Kidney (tissue), 14 donors: ENCODE measurements around the gene GNGT1. TPM values are rescaled to one million over a fixed set of nuclear protein-coding genes. Genes with fewer than 3 reads are reported as not detected.

ENCODE experiments used
- DNase-seq, 5 donors: peaks; one replicate each; pipeline ENCODE4 v3.0.0-alpha.2; 2013 to 2020
- FAIRE-seq: peaks from 2 replicates; lab custom pipeline; 2012; peaks lifted over from hg19 to GRCh38; lab: Jason Lieb, UNC
- H3K27ac ChIP-seq, 2 donors: one replicate each; pipeline ENCODE4 v1.7.0; 2013; ENCODE audit warnings: low read depth in 2 of 2, low read length in 2 of 2, inconsistent platforms in 1 of 2
- H3K27me3 ChIP-seq: one replicate; pipeline ENCODE4 v1.7.1; 2013; ENCODE audit warnings: low read length, inconsistent platforms; ENCODE audit not compliant: control insufficient read depth, insufficient read depth
- H3K36me3 ChIP-seq, 3 donors: one replicate each; pipeline versions ENCODE4 v1.7.0 to v1.7.1; 2013; ENCODE audit warnings: low read length in 3 of 3, control low read depth in 1 of 3, inconsistent platforms in 1 of 3; ENCODE audit not compliant: insufficient read depth in 3 of 3, control insufficient read depth in 2 of 3
- H3K4me1 ChIP-seq, 3 donors: one replicate each; pipeline versions ENCODE4 v1.7.0 to v1.7.1; 2013; ENCODE audit warnings: low read length in 3 of 3, inconsistent platforms in 1 of 3, low read depth in 1 of 3; ENCODE audit not compliant: control insufficient read depth in 2 of 3, insufficient read depth in 2 of 3
- H3K4me3 ChIP-seq, 3 donors: one replicate each; pipeline versions ENCODE4 v1.7.0 to v1.8.1; 2013; ENCODE audit warnings: low read length in 3 of 3, control low read depth in 1 of 3, inconsistent platforms in 1 of 3
- H3K9ac ChIP-seq, 3 donors: one replicate each; pipeline versions ENCODE4 v1.7.0 to v1.7.1; 2013; ENCODE audit warnings: low read length in 3 of 3, control low read depth in 1 of 3, inconsistent platforms in 1 of 3
- H3K9me3 ChIP-seq, 3 donors: one replicate each; pipeline versions ENCODE4 v1.7.0 to v1.7.1; 2013; ENCODE audit warnings: low read length in 3 of 3, control low read depth in 1 of 3, inconsistent platforms in 1 of 3; ENCODE audit not compliant: control insufficient read depth in 2 of 3, insufficient read depth in 1 of 3
- CTCF ChIP-seq: IDR thresholded peaks from 3 replicates; pipeline ENCODE4 v1.5.1; 2012; ENCODE audit warnings: mild to moderate bottlenecking, moderate library complexity, borderline replicate concordance; ENCODE audit not compliant: insufficient read depth; ENCODE audit errors: extremely low read depth
- intact Hi-C: fragments of 100-400 bp; cut with DNase I; formaldehyde crosslinking; loops from one replicate; pipeline ENCODE4 v1.11.1; 2022
- polyA plus RNA-seq: library from polyadenylated mRNA; stranded (reverse); fragments of 350-450 nt; fragmentation: Illumina TruSeq; extraction: RNeasy Lipid Tissue Mini Kit (QIAGEN cat#74804); gene quantifications from one replicate; pipeline ENCODE4 v1.2.3, GENCODE V29; 2014; ENCODE audit warnings: low read depth, low replicate concordance; ENCODE audit not compliant: insufficient read depth
- total RNA-seq: library from RNA; stranded (reverse); fragmentation: NEBNext Ultra II Directional; extraction: Animal tissue kit (Norgen Biotek cat#: 25700); gene quantifications from one replicate; pipeline ENCODE4 v1.2.1, GENCODE V29; 2021
- donor health status: control.
- donor health status: control.
- donor health status: control.
- donor health status: control.
- donor health status: control.
- donor health status: DM: yes; HTN: yes; CAD: no.
- donor health status: Normal renal cell carcinoma (clear cell type).

The GNGT1 gene
- total and polyA plus RNA-seq, 2 donors from 2014 or later: 0.35 TPM; not detected in 1

- DNase-seq: no peak
- no peak overlapping the region for H3K9ac ChIP-seq
Observed at GRCh38 chr7:93943816-93944540, 37.6 kb downstream of the GNGT1 start.

GRCh38 chr7:93944673-93945072 is 38.3 kb downstream of the GNGT1 start:
- H3K9me3 ChIP-seq: no peaks in the 10 kb centered on the region
- no peaks in the 10 kb centered on the region for H3K36me3 ChIP-seq
- H3K27me3 ChIP-seq: no peaks in the 10 kb centered on the region
- FAIRE-seq: peak; percentile 41
- H3K4me1 ChIP-seq: no peaks in the 10 kb centered on the region
- TF ChIP-seq CTCF: no peak
- no peak overlapping the region for H3K27ac ChIP-seq
- peak in 1 of 5 donors; percentile 37 for DNase-seq
- intact Hi-C loops: no loop called here
- no peak overlapping the region for H3K9ac ChIP-seq
- H3K4me3 ChIP-seq: no peak overlapping the region

More at GRCh38 chr7:93943816-93944540, 37.6 kb downstream of the GNGT1 start:
- Histone ChIP-seq H3K4me3 (no peak overlapping the region), H3K9me3 (no peaks in the 10 kb centered on the region), H3K36me3 (no peaks in the 10 kb centered on the region), H3K27me3 (no peaks in the 10 kb centered on the region), H3K4me1 (no peaks in the 10 kb centered on the region), H3K27ac (no peak overlapping the region)
- TF ChIP-seq CTCF: no peak
- intact Hi-C loops: no loop called here
- no peak for FAIRE-seq

- no peak for TF ChIP-seq CTCF
- no peak for DNase-seq
- no peak overlapping the region for H3K4me3 ChIP-seq
- intact Hi-C loops: no loop called here
- no peaks in the 10 kb centered on the region for H3K27me3 ChIP-seq
- H3K36me3 ChIP-seq: no peaks in the 10 kb centered on the region
- no peak overlapping the region for H3K9ac ChIP-seq
- H3K27ac ChIP-seq: peak overlapping the region; percentile 20 to 70
- no peak for FAIRE-seq
- no peaks in the 10 kb centered on the region for H3K9me3 ChIP-seq
- H3K4me1 ChIP-seq: no peaks in the 10 kb centered on the region
Observed at GRCh38 chr7:93945083-93945482, 38.7 kb downstream of the GNGT1 start.
